HG03135 (cell line): ENCODE results near the gene ARAP2.
A peak's percentile ranks its signal among the peaks of the same experiment; 100 is the strongest.

Experiments used
- ATAC-seq: cut with Tn5 transposase; IDR thresholded peaks from one replicate; pipeline ENCODE4 v1.9.1; 2021; ENCODE audit warnings: mild to moderate bottlenecking, moderate library complexity; ENCODE audit not compliant: unreplicated experiment

ARAP2 gene

DNA sequence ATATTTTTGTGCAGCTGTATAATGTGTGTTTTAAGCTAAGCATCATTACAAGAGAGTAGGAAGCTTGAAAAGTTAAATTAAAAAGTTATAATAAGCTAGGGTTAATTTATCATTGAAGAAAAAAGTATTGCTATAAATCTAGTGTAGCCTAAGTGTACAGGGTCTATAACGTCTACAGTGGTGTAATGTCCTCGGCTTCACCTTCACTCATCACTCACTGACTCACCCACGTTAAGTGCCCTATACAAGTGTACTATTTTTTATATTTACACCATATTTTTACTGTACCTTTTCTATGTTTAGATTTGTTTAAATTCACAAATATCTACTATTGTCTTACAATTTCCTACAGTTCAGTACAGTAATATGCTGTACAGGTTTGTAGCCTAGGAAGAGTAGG is 23.5 kb downstream of the ARAP2 start:
- ATAC-seq, result no peak

- no peak for ATAC-seq
Measured at GRCh38 chr4:36218121-36218520, 26.2 kb downstream of the ARAP2 start.

DNA sequence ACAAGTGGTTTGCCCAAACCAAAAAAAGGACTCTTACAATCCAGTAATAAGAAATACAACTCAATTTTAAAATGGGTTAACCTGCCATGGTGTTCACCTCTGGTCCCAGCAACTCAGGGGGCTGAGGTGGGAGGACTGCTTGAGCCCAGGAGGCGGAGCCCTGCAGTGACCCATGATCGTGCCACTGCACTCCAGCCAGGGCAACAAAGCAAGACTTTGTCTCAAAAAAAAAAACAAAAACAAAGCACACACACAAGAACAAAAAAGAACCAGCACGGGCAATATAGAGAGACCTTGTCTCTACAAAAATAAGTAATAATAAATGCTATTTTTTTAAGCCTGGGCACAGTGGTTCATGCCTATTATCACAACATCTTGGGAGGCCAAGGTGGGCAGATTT is 28.7 kb downstream of the ARAP2 start:
- ATAC-seq, result no peak

DNA sequence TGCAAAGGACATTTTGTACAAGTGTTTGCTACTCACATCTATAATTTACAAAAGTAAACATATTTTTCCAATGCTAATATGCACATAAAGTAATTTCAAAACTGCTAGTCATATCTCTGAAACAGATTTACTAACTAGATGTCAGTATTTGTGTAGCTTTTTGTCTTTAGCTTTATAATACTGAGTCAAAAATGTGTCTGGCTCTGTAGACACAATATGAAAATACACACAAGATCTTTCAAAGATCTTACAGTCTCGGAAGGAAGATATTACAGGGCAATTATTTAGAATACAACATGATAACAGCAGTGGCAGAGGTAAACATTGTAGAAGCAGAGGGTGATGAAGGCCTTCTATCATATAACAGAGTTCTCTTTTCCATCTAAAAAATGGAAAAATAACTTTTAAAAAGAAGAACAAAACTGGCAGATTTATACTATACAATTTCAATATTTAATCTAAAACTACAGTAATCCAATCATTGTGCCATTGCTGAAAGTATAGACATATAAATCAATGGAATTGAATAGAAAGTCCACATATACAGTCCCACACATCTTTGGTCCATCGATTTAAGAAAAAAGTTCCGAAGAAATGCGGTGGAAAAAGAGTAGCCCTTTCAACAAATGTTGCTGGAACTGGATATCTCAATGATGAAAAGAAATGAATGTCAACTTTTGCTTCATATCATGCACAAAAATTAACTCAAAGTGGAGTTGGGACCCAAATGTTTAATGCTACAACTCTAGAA is 29.4 kb downstream of the ARAP2 start:
- ATAC-seq, result no peak

GRCh38 chr4:36213977-36214376 is 30.3 kb downstream of the ARAP2 start:
- ATAC-seq, result no peak

GRCh38 chr4:36211084-36211483 is 33.2 kb downstream of the ARAP2 start:
- no peak for ATAC-seq

DNA sequence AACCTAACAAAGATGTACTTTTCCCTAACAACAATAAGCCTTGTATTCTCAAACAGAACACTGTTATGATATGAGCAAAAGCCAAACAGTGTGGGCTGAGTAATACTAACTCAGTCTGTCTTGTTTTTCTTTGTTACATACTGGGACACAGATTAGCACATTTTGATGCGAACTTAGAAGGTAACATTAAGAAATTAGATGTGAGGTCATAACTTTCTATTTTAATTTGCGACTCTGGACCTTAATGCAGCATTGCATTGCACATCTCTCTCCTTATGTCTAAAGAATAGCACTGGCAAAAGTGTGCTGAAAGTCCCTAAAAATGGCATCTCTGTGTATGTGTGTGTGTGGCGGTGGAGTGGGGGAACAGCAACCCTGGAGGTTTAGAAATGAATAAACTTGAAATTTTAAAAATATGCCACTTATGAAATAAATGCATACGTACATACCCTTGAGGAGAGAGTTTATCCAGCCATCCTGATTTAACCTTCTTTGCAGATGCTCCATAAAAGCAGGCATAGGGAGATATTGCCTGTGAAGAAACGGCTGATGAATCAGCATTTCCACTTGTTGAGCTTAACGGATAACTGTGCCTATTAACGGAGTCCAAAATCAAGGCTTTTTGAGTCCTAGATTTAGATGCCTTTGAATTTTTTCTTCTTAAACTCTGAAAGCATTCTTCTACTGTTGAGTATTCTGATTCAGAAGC is 34.2 kb downstream of the ARAP2 start:
- no peak for ATAC-seq

DNA sequence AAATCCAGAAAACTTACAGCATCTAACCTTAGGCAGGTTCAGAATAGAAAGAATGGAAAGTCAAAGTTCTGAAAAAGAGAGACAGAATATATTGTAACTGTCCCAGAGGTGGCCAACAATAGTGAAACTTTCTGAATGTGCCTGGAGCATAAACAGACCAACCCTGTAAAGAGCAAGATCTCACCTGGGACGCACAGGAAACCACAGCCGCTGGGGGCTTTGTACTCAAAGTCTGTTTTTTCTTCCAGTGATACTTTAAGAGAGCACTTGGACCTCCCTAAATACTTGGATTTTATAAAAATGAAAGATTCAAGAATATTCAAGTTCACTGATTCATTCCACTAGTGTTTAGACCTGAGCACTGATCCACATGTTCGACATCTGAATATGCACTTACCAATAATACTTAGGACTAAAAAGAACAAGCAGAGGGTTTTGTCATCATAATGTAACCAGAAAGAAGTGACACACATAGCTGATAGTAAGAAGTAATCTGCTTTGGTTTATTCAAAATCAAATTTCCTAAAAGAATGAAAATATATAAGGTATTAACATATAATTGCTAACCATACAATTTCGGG is 35.3 kb downstream of the ARAP2 start:
- ATAC-seq, result peak; percentile 80

GRCh38 chr4:36207831-36208520 is 36.3 kb downstream of the ARAP2 start:
- no peak for ATAC-seq

- ATAC-seq, result no peak
Measured at GRCh38 chr4:36207367-36207766, 36.9 kb downstream of the ARAP2 start.

GRCh38 chr4:36206603-36207311 is 37.6 kb downstream of the ARAP2 start:
- no peak for ATAC-seq

DNA sequence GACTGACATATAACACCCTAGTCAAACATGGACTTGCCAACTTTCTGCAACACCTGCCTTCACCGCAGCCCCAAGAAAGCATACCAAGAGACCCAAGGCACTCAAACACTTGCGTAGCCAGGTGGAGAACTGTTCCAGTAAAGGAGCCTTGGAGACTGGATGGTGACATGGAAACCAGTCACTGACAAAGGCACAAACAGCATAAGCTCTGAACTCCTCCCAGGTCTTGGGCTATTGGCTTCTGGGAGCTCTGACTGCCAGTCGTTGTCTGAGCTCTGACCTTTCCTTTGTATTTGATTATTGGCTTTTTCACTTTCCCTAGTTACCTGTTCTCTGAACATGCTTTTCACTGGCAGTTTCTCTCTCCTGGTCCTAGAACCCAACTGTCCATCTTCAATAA is 38.3 kb downstream of the ARAP2 start:
- no peak for ATAC-seq

DNA sequence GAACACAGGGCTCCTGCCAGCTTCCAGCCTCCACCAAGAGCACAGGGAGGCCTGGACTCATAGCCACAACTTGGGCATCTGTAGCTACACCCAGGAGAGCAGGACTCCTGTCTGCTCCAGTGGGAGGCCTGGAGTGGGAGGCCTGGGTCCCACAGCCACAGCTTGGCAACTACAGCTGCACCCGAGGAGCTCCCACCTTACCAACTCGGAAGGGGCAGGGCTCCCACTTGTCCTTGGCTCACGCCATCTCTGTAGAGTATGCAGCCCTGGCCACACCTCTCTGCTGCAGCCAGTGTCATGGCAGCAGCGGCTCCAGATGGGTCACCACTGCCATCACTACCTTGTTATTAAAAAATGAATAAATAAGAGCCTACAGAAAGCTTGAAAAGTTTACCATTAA is 45.5 kb downstream of the ARAP2 start:
- no peak for ATAC-seq

- no peak for ATAC-seq
Measured at GRCh38 chr4:36198068-36198808, 46.1 kb downstream of the ARAP2 start.

DNA sequence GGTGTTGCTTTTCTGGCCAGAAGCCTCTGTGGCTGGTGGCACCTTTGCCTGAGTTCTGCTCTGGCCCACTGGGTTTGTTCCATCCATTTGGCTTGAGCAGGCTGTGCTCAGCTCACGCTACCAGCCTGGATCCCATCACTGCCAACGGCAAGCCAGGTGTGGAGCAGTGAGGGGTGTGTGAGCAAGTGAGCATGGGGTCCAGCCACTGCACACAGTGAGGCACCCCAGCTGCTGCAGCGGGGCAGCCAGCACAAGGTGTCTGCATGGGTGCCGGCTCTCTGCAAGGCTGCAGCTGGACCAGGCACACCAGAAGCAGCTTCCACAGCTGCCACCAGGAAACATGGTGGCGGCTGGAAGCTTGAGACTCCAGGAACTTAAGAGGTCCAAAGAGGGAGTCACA is 46.8 kb downstream of the ARAP2 start:
- no peak for ATAC-seq

DNA sequence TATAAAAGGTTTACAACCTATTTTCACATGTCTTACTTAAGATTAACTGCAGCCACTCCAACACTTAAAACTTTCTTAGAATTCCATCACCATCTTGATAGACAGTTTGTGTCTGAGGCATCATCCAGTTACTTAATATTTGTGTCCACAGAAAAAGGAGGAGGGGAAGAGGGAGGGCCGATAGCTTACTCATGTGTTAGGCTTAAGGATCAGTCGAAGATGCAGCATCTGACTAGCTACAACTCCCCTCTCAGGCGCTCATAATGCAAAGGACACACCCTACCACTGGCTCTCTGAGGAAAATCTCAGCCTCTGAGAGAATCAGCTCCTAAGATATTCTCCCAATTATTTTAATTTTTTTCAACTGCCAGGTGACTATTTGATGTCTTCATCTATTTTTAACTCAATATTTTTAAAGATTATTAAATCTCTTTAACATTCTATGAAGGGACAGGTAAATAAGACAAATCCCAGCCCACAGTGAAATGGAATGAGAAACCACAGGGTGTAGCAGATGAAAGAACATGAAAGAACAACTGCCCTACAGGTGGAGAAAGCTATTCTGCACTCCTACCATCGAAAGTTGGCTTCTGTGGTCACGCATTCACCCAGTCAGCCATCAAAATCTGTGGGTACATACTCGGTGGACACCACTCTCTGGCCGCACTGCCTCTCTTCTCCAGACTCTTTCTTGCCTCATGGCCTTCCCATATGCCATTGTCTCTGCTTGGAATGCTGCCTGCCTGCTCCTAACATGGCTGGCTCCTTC is 48.0 kb downstream of the ARAP2 start:
- ATAC-seq, result no peak

- no peak for ATAC-seq
Measured at GRCh38 chr4:36192922-36193321, 51.4 kb downstream of the ARAP2 start.

DNA sequence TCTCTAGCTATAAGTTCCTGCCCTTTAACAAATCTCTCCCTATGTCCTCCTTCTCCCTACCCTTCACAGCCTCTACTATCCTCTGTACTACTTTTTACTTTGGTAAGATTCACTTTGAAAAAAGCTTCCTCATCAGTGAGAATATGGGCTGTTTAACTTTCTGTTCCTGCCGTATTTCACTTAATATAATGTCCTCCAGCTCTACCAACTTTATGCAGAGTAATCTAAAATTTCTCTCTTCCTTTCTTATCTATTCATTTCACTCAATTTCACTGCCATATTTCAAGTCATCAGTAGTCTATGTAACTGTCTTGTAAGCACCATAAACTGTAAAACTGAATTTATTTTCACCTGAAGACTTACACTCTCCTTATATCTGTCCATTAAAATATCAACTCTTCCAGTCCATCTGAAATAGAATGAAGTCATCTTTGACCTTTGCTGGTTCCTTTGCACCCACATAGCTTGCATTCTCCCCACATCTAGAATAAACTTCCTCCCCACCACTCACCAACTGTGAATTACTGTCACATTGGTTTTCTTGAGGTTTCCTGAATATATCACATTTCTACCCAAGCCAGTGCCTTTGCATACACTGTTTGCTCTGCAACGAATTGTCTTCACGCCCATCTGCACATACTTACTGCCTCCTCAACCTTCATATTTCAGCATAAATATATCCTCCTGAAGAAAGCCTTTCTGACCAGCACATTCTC is 54.6 kb downstream of the ARAP2 start:
- ATAC-seq, result peak; percentile 72
